ENCODE data around the gene XRCC3.

The XRCC3 gene

DNA sequence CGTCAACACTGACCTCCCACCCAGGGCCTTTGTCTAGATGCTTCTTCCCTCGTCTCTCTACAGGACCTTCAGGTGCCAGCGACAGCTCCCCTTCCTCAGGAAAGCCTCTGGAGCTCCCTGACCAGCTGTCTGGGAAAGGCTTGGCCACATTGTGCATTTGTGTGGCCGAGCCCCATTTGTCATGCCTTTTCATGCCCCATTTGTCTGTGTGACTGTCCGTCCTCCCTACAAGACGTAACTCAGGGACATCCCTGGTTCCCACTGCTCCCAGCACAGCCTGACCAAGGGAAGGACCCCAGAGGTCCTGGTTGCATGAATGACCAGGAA lies 24.2 kb upstream of the XRCC3 start:
- DNase-seq: no peak
- intact Hi-C loops (cut with DNase I): no loop called here

GRCh38 chr14:103738701-103739451 lies 23.6 kb upstream of the XRCC3 start:
- DNase-seq: peak in 7 of 10 donors; percentile 5 to 96 (median 73)
- intact Hi-C loops (cut with DNase I): no loop called here

DNA sequence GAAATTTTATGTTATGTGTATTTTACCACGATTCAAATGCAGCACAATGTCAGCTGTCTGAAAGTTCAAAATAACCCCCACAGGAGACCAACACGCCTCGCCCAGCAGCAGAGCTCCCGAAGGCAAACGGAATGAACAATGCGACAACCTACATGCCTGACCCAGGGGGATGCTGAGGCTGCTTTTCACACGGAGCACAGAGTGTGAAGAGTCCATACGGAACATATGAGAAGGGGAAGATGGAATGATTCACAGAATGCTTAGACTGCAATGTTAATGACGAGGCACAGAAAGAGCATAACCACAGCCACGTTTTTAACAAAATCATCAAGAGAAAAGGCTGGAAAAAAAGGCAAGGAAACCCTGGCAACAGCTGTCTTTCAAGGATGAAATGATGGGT lies 22.9 kb upstream of the XRCC3 start:
- intact Hi-C loops (cut with DNase I): no loop called here
- DNase-seq: peak in 2 of 10 donors; percentile 12 to 84

DNA sequence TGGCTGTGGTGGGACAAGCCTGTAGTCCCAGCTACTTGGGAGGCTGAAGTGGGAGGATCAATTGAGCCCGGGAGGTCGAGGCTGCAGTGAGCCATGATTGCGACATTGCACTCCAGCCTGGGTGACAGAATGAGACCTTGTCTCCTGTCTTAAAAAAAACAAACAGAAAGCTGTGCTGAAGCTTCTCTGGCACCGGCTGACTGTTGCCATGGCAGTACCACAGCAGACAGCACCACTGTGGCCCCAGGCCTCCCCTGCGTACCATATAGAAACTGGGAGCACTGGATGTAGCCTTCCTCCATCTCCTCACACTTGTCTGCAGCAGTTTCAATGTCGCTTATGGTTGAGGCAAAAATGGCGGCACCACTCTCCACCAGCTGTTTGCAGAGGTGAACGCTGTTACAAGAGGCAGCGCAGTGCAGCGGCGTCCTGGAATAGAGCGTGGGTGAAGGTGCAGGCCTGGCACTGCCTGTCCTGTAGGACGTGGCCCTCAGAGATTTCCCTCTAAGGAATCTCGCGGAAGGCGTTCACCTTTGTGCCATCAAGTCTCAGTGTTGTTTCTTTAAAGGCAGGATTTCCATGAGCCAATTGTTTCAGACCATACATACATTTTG lies 22.3 kb upstream of the XRCC3 start:
- intact Hi-C loops (cut with DNase I): no loop called here
- DNase-seq: peak in 2 of 10 donors; percentile 47 to 73

DNA sequence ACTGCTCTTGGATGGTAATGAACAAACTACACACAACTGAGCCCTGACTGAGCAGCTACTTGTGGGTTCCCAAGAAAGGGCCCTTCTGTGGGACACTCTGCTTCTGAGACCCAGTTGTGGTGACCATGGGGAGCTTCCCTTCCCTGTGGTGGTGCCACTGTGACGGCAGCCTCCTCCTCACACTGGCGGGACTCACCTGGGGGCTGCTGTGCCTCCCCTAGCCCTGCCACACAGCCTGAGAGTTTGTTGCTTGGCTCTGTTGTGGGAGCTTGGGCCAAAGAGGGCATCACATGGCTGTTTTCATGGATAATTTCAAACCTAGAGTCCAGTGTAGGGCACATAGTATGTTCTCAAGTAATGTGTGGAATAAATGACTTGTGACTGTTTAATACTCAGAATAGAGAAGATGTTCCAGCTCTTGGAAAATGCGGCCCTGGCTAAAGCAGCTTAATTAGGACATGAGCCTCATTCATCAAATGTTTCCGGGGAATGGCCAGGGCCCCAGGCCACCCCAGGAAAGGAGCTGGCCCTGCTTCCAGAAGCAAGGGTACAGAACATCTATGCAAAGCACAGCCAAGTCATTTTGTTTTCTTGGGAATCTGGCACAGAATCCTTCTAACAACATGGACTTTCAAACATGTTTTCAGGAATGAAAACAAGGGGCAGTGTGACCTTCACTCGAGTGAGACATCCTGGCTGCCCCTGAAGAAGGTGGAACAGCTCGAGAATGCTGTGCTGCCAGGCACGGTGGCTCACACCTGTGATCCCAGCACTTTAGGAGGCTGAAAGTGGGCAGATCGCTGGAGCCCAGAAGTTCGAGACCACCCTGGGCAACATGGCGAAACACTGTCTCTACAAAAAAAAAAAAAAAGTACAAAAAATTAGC lies 21.5 kb upstream of the XRCC3 start:
- intact Hi-C loops (cut with DNase I): no loop called here
- peak in 2 of 10 donors; percentile 69 to 77 for DNase-seq

- intact Hi-C loops (cut with DNase I): no loop called here
- peak in 3 of 10 donors; percentile 32 to 81 (median 60) for DNase-seq
Observed at GRCh38 chr14:103735815-103736545, 20.7 kb upstream of the XRCC3 start.

GRCh38 chr14:103735439-103735814 lies 20.2 kb upstream of the XRCC3 start:
- peak in 3 of 10 donors; percentile 70 to 85 (median 82) for DNase-seq
- intact Hi-C loops (cut with DNase I): no loop called here

- intact Hi-C loops (cut with DNase I): no loop called here
- peak in 3 of 10 donors; percentile 59 to 84 (median 73) for DNase-seq
Observed at GRCh38 chr14:103735022-103735421, 19.8 kb upstream of the XRCC3 start.

DNA sequence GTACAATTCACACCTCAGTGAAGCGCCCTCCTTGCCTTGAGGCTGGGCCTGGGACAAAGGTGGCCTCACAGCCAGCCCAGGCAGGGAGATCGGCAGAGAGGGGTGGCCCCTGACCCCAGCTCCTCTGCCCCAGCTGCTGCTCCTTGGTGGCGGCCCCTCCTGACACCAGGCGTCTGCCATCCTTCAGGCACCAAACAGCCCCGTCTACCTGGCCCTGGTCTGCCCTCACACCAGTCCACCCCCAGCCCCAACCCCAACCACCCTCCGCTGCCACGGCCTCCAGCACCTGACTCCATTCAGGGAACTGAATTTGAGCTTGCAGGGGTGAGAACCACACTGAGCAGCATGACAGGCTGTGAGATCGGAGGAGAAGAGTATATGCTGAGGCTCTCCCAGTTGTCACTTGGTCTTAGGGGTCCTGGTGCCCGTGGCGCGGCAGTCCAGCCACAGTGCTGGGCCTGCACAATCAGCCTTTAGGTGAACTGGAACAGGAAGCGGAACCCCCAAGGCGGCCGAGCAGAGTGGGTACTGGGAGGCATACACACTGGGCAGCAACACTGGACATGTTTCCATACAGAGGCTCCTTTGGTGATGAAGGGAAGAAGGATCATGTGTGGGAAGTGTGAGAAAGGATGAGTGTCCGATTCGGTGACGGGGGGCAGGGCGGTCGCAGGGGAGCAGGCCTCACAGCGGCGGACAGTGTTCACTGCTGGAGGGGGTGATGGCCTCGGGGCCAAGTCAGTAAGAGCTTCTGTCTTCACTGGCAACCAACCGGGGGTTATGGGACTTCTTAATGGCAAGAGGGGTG lies 19.0 kb upstream of the XRCC3 start:
- intact Hi-C loops (cut with DNase I): no loop called here
- DNase-seq: peak in 3 of 10 donors; percentile 73 to 81 (median 73)

GRCh38 chr14:103733651-103734050 lies 18.4 kb upstream of the XRCC3 start:
- DNase-seq: peak in 3 of 10 donors; percentile 59 to 67 (median 61)
- intact Hi-C loops (cut with DNase I): no loop called here

- intact Hi-C loops (cut with DNase I): no loop called here
- DNase-seq: peak in 1 of 10 donors; percentile 27
Observed at GRCh38 chr14:103732868-103733620, 17.8 kb upstream of the XRCC3 start.

DNA sequence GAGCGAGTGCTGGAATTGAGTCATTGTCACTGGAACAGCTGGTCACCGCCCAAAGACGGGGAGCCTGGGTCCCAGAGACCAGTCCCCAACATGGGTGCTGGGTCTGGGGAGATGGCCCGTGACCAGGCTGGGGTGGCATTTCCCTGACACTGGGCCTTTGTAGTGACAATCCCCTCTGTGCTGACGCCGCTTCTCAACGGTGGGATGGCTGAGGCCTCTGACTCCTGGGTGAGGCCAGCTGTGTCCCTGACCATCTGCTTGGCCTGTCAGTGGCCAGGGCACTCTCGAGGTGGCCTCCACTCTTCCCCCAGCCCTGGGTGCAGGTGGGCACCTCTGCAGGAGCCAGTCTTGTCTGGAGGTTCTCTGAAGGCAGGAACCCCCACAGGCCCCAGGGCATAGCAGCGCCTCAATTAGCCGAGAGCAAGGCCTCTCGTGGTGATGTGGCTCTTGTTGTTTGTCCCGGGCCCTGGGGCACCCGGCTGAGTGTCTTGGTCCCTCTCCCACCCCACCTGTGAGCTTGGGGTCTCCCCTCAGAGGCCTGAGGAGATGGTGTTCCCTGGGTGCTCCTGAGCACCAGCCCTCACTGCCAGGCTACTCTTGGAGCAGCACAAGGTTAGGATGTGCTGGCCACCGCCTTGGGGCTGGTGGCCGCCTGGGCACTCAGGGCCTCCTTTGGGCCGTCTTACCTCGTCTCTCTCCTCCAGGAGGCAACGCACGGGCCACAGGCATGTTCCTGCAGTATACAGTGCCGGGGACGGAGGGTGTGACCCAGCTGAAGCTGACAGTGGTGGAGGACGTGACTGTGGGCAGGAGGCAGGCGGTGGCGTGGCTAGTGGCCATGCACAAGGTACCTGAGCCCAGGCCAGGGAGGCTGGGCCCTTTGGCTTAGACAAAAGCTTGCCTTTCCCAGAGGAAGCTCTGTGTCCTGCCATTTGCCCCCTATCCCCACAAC lies 16.9 kb upstream of the XRCC3 start:
- intact Hi-C loops (cut with DNase I): no loop called here
- peak in 3 of 10 donors; percentile 65 to 83 (median 76) for DNase-seq

GRCh38 chr14:103731481-103731880 lies 16.2 kb upstream of the XRCC3 start:
- intact Hi-C loops (cut with DNase I): no loop called here

DNA sequence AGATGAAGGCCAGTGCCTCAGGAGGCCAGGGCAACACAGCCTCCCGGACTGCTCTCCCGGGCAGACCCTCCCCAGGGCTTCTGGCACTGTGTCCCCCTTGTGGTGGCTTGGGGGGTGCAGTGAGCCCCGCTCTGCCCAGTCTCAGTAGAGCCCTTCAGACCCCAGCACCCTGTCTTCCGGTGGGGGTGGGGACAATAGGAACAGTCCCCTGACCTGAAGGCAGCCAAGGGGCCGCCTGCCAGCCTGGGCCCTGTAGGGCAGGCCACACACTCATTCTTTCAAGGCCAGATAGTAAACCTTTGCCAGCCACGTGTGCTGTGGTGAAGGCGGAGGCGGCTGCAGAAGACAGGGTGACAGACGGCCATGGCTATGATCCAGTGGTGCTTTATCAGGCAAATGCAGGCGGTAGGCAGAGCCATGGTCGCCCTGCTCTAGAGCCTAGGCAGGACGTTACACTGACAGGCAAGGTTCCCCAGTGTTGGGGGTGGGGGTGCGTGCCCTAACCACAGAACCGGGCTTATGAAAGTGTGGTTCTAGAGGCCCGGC lies 15.3 kb upstream of the XRCC3 start:
- intact Hi-C loops (cut with DNase I): no loop called here
- peak in 3 of 10 donors; percentile 68 to 86 (median 80) for DNase-seq

More at GRCh38 chr14:103731481-103731880, 16.2 kb upstream of the XRCC3 start:
- peak in 3 of 10 donors; percentile 40 to 64 (median 60) for DNase-seq

- intact Hi-C loops (cut with DNase I): no loop called here
- peak in 3 of 10 donors; percentile 62 to 86 (median 74) for DNase-seq
Observed at GRCh38 chr14:103729496-103730448, 14.5 kb upstream of the XRCC3 start.

GRCh38 chr14:103728721-103729120 lies 13.5 kb upstream of the XRCC3 start:
- DNase-seq: peak in 1 of 10 donors; percentile 42
- intact Hi-C loops (cut with DNase I): no loop called here

All from posterior cingulate gyrus (tissue), 11 donors.